Activated CD4-positive, alpha-beta T cell treated with anti-CD3 and anti-CD28 coated beads, Interleukin-2, amount 50 U/mL, for 24 hours (primary cell): Measurements from ENCODE around the gene PRKAG2.
"Not testable (repeated sequence)": the region's sequence is repeated elsewhere in the genome, so short reads cannot be mapped to it uniquely, and the experiment has no call there.

Experiments used
- DNase-seq, 2 donors: peaks; one replicate each; pipeline ENCODE4 v3.0.0-alpha.2; 2020; ENCODE audit warnings: low read depth in 1 of 2, low spot score in 1 of 2

Gene PRKAG2

GRCh38 chr7:151852486-151853396 is 24.2 kb downstream of the PRKAG2 start:
- DNase-seq: no peak

DNA sequence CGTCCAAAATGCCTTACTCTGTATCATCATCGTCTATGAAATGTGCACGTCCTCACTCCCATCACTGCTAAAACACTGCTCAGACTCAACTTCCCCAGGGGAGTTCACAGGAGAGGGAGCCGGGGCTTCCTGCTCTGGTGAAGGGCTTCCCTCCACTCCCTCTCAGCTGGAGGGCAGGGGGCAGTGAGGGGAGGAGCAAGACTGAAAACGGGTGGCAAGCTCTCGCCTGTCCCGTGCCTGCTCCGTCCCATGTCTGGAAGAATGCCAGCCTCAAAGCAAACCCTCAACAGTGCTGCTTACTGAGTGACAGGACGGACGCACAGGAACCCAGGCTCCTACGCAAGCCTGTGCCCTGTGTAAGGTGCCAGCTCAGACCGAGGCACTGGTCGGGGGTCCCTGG is 25.1 kb downstream of the PRKAG2 start:
- DNase-seq: no peak

GRCh38 chr7:151851145-151851751 is 25.7 kb downstream of the PRKAG2 start:
- no peak for DNase-seq

DNA sequence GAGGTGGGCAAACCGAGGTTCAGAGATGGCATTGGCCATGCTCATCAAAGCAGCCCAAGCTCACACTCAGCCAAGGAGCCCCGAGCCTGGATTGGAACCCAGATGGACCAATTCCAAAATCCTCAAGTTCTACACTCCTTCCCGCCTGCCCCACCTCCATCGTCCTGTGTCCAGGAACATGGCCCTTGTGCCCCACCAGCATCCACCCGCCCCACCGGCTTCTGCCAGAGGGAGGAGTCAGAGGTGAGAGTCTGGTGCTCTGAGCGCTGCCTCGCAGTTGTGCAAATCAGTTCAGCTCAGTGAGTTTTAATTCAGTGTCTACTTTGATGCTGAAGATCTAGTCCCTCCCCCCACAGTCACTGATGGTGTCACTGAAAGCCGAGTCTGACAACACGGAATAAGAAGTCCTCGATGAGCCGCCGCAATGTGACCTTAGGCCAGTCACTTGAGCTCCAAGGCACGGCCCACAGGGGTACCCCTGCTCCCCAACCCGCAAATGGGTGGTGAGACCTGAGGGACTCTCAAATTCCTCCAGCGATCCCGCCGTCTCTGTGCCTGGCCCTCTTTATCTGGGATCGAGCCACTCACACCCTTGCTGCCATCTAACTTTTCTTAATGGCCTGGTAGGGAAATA is 26.3 kb downstream of the PRKAG2 start:
- DNase-seq: no peak

DNA sequence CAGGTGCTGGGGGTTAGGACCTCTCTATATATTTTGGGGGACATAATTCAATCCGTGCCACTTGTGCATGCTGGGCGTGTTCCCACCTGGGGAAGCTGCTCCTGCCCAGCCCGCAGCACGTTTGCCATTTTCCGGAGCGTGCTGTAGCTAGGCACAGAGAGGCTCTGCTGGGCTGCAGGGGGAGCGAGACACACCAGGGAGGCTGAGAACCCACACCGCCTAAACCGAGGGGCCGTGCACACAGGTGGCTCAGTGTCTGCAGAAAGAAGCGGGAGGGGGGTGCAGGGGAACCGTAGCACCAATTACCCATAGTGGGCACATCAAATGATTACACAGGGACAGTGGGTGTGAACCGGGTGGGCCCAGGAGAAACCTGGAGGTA is 27.0 kb downstream of the PRKAG2 start:
- DNase-seq: no peak

DNA sequence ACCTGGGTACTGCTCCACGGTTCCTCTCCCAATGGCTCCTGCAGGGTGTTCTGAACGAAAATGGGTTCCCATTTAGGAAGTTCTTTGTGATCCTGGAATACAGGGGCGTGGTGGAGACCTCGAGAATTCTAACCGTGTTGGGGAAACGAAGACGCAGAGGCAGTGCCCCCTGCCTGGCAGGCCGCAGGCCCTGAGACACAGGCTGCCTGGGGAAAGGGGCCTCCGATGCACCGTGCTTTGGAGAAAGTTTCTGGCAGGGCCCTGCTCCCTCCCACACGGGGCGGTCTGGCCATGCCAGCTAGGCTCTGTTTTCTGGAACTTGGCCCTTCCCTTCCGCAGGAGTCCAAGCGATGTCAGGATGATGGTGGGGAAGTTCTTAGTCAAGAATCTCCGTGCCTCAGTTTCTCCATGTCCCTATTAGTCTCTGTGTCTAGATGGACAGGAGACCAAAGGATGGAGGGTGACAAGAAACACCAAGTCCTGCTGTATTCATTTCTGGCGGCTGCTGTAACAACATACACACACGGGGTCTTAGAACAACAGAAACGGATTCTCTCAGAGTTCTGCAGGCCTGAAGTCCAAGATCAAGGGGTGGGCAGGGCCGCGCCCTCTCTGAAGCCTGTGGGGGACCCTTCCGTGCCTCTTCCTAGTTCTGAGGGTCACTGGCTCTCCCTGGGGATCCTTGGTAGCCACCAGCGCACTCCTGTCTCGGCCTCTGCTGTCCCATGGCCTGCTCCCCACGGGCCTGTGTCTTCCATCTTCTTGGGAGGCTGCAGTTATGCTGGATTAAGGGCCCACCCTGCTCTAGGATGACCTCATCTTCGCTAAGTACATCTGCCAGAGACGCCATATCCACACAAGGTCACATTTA is 27.7 kb downstream of the PRKAG2 start:
- DNase-seq: no peak

DNA sequence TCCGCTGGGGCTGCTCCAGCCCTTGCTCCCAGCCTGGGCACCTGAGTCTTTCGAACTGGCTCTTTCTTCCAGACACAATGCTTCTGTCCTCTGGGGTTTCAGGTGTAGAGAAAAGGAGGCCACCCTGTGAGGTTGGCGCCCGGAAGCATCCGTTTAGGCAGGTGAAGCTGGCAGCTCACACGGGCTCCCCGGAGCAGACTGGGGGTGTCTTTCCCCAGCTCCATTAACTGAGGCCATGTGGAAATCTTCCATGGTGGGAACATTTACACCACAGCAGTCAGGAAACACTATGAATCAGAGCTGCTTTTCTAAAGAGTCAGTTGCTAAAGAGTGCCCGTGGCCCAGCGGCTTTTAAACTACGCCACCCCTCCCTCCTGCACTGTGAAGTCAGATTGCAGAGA is 29.2 kb downstream of the PRKAG2 start:
- no peak for DNase-seq

- DNase-seq: no peak
Measured at GRCh38 chr7:151847136-151847535, 29.8 kb downstream of the PRKAG2 start.

- no peak for DNase-seq
Measured at GRCh38 chr7:151845412-151846205, 31.3 kb downstream of the PRKAG2 start.

- DNase-seq: no peak
Measured at GRCh38 chr7:151844825-151845200, 32.1 kb downstream of the PRKAG2 start.

DNA sequence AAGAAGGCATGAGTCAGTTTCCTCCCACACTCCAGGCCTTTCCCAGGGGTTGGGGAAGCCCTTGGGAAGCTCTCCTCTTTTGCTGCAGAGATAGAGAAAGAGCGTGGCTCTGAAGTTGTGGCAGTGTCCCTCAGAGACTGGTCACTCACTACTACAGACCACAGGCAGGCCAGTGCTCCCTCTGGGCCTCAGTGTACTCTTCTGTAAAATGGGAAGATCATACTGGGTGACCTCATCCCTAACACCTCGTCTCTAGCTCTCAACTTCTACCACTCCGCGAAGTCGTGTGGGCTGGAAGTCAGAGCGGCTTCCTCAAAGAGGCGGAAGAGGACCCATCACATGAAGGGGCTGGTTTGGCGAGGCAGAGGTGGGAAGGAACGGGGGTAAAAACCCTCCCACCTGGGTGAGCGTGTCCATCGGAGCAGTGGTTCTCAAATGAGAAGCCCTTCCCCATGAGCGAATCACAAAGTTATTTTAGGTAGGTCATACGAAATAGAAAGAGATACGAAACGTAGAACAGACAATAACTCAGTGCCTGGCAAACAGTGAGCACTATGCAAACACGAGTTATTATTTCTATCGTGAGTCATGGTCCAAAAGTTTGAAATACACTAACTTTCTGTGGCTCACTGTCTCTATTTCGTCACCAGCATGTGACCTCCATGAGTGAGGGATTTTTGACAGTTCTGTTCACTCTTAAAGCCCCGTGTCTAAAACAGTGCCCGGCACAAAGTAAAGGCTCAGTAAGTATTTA is 32.7 kb downstream of the PRKAG2 start:
- no peak for DNase-seq

DNA sequence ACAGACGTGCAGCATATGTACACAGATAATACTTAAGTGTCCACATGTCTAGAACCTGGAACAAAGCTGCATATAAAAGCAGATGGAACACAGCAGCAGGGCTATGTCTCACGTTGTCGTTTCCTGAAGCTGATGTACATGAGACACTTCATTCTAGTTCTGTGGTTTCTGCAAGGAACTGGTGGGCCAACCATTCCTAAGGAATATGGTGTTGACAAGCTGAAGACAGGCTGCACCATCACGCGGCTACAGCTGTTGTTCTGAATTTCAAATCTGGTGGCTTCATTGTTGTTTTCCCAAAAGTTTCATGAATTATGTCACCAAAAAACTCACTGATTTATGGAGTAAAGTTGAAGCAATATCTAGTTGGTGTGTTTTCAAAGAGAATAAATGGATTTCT is 33.7 kb downstream of the PRKAG2 start:
- no peak for DNase-seq

GRCh38 chr7:151841395-151842051 is 35.4 kb downstream of the PRKAG2 start:
- DNase-seq: not testable (repeated sequence)

- DNase-seq: no peak
Measured at GRCh38 chr7:151840088-151840910, 36.6 kb downstream of the PRKAG2 start.

GRCh38 chr7:151839451-151839921 is 37.4 kb downstream of the PRKAG2 start:
- no peak for DNase-seq

DNA sequence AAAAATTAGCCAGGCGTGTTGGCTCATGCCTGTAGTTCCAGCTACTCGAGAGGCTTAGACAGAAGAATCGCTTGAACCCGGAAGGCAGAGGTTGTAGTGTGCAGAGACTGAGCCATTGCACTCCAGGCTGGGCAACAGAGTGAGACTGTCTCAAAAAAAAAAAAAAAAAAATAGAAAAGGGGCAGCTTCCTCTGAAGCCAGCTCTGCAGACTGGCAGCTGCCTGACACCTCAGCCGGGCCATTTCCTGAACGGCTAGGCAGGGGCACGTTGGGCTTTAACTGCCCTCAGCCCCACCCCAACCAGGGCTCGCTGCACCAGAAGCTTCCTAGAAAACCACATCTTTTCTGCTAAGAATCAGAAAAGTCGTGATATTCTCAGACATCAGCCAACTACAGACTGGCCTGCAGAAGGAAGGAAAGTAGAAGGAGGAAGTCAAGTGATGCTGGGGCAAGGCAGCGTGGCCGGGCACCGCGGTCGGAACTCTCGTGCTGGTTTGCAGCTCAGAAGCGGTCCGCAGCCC is 38.0 kb downstream of the PRKAG2 start:
- DNase-seq: no peak

DNA sequence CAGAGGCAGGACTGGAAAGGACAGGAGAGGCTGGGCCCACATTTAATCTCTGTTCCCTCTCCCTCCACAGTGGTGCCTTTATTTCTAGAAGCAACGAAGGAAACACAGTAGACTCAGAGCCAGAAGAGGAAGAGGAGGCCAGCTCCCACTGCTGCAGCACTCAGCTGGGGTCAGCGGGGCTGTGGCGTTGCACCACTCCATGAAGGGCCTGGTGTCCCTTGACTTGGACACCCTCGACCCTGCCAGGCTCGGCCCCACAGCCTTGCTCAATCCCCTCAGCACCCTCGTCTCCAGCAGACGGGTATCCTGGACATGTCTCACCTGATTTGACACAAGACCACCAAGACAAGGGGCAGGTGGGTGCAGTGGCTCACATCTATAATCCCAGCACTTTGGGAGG is 38.8 kb downstream of the PRKAG2 start:
- DNase-seq: no peak
